ENCODE measurements around the gene SNX13.

DNA sequence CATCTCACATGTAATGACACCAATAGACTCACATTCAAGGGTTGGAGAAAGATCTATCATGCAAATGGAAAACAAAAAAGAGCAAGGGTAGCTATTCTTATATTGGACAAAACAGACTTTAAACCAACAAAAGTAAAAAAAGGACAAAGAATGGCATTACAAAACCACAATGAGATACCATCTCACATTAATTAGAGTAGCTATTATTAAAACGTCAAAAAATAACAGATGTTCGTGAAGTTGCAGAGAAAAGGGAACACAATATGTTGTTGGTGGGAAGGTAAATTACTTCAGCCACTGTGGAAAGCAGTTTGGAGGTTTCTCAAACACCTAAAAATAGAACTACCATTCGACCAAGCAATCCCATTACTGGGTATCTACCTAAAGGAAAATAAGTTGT lies 197.0 kb downstream of the SNX13 start:
- TF ChIP-seq, protein P1, sequence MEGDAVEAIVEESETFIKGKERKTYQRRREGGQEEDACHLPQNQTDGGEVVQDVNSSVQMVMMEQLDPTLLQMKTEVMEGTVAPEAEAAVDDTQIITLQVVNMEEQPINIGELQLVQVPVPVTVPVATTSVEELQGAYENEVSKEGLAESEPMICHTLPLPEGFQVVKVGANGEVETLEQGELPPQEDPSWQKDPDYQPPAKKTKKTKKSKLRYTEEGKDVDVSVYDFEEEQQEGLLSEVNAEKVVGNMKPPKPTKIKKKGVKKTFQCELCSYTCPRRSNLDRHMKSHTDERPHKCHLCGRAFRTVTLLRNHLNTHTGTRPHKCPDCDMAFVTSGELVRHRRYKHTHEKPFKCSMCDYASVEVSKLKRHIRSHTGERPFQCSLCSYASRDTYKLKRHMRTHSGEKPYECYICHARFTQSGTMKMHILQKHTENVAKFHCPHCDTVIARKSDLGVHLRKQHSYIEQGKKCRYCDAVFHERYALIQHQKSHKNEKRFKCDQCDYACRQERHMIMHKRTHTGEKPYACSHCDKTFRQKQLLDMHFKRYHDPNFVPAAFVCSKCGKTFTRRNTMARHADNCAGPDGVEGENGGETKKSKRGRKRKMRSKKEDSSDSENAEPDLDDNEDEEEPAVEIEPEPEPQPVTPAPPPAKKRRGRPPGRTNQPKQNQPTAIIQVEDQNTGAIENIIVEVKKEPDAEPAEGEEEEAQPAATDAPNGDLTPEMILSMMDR (IDR thresholded peaks at IDR 0.05; ENCODE audit: insufficient read depth, low read length) = no peak
- TF ChIP-seq POLR2AphosphoS5 (IDR thresholded peaks at IDR 0.05; ENCODE audit: low read depth) (no peak), GABPA (IDR thresholded peaks at IDR 0.05; ENCODE audit: low read depth) (no peak)
- TF ChIP-seq, protein P2, sequence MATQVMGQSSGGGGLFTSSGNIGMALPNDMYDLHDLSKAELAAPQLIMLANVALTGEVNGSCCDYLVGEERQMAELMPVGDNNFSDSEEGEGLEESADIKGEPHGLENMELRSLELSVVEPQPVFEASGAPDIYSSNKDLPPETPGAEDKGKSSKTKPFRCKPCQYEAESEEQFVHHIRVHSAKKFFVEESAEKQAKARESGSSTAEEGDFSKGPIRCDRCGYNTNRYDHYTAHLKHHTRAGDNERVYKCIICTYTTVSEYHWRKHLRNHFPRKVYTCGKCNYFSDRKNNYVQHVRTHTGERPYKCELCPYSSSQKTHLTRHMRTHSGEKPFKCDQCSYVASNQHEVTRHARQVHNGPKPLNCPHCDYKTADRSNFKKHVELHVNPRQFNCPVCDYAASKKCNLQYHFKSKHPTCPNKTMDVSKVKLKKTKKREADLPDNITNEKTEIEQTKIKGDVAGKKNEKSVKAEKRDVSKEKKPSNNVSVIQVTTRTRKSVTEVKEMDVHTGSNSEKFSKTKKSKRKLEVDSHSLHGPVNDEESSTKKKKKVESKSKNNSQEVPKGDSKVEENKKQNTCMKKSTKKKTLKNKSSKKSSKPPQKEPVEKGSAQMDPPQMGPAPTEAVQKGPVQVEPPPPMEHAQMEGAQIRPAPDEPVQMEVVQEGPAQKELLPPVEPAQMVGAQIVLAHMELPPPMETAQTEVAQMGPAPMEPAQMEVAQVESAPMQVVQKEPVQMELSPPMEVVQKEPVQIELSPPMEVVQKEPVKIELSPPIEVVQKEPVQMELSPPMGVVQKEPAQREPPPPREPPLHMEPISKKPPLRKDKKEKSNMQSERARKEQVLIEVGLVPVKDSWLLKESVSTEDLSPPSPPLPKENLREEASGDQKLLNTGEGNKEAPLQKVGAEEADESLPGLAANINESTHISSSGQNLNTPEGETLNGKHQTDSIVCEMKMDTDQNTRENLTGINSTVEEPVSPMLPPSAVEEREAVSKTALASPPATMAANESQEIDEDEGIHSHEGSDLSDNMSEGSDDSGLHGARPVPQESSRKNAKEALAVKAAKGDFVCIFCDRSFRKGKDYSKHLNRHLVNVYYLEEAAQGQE (IDR thresholded peaks at IDR 0.05; ENCODE audit: insufficient replicate concordance, low read depth) = no peak

All from HL-60 (cell line).